Fibroblast of lung (primary cell): Measurements from ENCODE around the gene FGF5.

ENCODE experiments used
- EZH2 ChIP-seq: IDR thresholded peaks from 2 replicates; pipeline ENCODE4 v1.5.1; 2012; ENCODE audit warnings: low read length, control low read depth, mild to moderate bottlenecking; ENCODE audit errors: missing control alignments
- TF ChIP-seq, protein P1 (sequence below), 2 donors: IDR thresholded peaks in 1 of 2; conservative IDR thresholded peaks in 1 of 2; 1 replicate in 1 of 2; 2 replicates in 1 of 2; pipeline ENCODE4 v1.5.1; 2011 to 2012; ENCODE audit warnings: low read length in 2 of 2, control low read depth in 1 of 2, inconsistent platforms in 1 of 2, low read depth in 1 of 2, mild to moderate bottlenecking in 1 of 2

DNA sequence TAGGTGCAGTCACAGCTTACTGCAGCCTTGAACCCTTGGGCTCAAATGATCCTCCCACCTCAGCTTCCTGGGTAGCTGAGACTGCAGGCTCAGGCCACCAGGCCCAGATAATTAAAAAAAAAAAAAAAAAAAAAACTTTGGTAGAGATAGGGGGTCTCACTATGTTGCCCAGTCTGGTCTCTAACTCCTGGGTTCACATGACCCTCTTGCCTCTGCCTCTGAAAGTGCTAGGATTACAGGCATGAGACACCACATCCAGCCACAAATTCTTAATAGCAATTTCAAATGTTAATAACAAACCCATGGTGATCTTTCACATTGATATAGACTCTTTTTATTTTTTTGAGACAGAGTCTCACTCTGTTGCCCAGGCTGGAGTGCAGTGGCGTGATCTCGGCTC, 12.3 kb upstream of the FGF5 start:
- TF ChIP-seq, protein P1, sequence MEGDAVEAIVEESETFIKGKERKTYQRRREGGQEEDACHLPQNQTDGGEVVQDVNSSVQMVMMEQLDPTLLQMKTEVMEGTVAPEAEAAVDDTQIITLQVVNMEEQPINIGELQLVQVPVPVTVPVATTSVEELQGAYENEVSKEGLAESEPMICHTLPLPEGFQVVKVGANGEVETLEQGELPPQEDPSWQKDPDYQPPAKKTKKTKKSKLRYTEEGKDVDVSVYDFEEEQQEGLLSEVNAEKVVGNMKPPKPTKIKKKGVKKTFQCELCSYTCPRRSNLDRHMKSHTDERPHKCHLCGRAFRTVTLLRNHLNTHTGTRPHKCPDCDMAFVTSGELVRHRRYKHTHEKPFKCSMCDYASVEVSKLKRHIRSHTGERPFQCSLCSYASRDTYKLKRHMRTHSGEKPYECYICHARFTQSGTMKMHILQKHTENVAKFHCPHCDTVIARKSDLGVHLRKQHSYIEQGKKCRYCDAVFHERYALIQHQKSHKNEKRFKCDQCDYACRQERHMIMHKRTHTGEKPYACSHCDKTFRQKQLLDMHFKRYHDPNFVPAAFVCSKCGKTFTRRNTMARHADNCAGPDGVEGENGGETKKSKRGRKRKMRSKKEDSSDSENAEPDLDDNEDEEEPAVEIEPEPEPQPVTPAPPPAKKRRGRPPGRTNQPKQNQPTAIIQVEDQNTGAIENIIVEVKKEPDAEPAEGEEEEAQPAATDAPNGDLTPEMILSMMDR (conservative IDR thresholded peaks at IDR 0.05 in 1 of 2, IDR thresholded peaks at IDR 0.05 in 1 of 2; ENCODE audit: low read depth in 1 of 2, low read length in 2 of 2): no peak
- TF ChIP-seq EZH2: no peak
